Uterus (tissue), 2 donors: ENCODE data around the gene THAP9.

ENCODE experiments used
- CTCF ChIP-seq, 4 experiments: fragments of 200-600 bp in 2 of 4; fragments of 450-650 bp in 2 of 4; sonication (generic) in 2 of 4; IDR thresholded peaks; one replicate each; pipeline ENCODE4 v1.5.1; 2016 to 2019; ENCODE audit warnings: antibody characterized with exemption in 4 of 4, mild to moderate bottlenecking in 2 of 4, moderate library complexity in 1 of 4
- POLR2A ChIP-seq, 2 donors: fragments of 450-650 bp; IDR thresholded peaks; one replicate each; pipeline ENCODE4 v1.6.1; 2016; ENCODE audit warnings: antibody characterized with exemption in 2 of 2, mild to moderate bottlenecking in 1 of 2, moderate library complexity in 1 of 2

- TF ChIP-seq CTCF (IDR thresholded peaks at IDR 0.05) (no peak), POLR2A (IDR thresholded peaks at IDR 0.05) (no peak)
Measured at GRCh38 chr4:82864336-82864979, 36.1 kb upstream of the THAP9 start.
